GM12878 (cell line): Measurements from ENCODE around the gene PLA2G3. TPM values are rescaled to one million over a fixed set of nuclear protein-coding genes. Genes with fewer than 3 reads are reported as not detected.

ENCODE experiments used
- ATAC-seq: fragments of 200-7000 bp; cut with Tn5 transposase; 3 replicates; pipeline ENCODE4 v1.9.1; 2020; ENCODE audit warnings: mild to moderate bottlenecking, moderate library complexity
- BruUV-seq: library from RNA; stranded (reverse); fragments of 400-500 nt; replicated peaks from 2 replicates; lab custom pipeline; 2021; lab: Mats Ljungman, UMichigan
- CTCF ChIA-PET: fragments of 300-600 bp; sonication (Branson Sonifier 250); formaldehyde crosslinking; extraction: SDS; loops from one replicate; lab custom pipeline; 2021; ENCODE audit warnings: inconsistent platforms; lab: Yijun Ruan, JAX
- POLR2A ChIA-PET: fragments of 350-600 bp; formaldehyde crosslinking; extraction: SDS; loops from one replicate; lab custom pipeline; 2021; ENCODE audit warnings: inconsistent platforms; lab: Charles Lee
- RAD21 ChIA-PET: fragments of 300-600 bp; sonication (Branson Sonifier 250); formaldehyde crosslinking; loops from one replicate; lab custom pipeline; 2023; ENCODE audit warnings: antibody characterized with exemption; ENCODE audit not compliant: unreplicated experiment; lab: Charles Lee
- SMC1A ChIA-PET: fragments of 300-600 bp; sonication (Branson Sonifier 250); formaldehyde crosslinking; loops from one replicate; lab custom pipeline; 2023; ENCODE audit not compliant: unreplicated experiment, uncharacterized antibody; lab: Charles Lee
- DNase-seq: peaks from one replicate; pipeline ENCODE4 v3.0.0-alpha.2; 2011; ENCODE audit warnings: low read depth, low spot score
- FAIRE-seq: peaks from 3 replicates; lab custom pipeline; 2011; peaks lifted over from hg19 to GRCh38; lab: Jason Lieb, UNC
- H2AFZ ChIP-seq: 2 replicates; pipeline ENCODE4 v1.6.0; 2011; ENCODE audit warnings: low read depth, low read length, control low read depth; ENCODE audit not compliant: control insufficient read depth
- H3K27ac ChIP-seq: 2 replicates; pipeline ENCODE4 v1.5.1; 2011; ENCODE audit warnings: control low read depth; ENCODE audit not compliant: control insufficient read depth, insufficient read depth
- H3K27me3 ChIP-seq, 2 experiments: replicated peaks in 1 of 2; 2 replicates each; pipeline versions ENCODE4 v1.6.0 to v1.6.1; 2011; ENCODE audit warnings: low read length in 1 of 2; ENCODE audit not compliant: control insufficient read depth in 2 of 2, insufficient read depth in 2 of 2
- H3K36me3 ChIP-seq, 2 experiments: 2 replicates each; pipeline ENCODE4 v1.5.1; 2011; ENCODE audit warnings: low read length in 1 of 2; ENCODE audit not compliant: control insufficient read depth in 2 of 2, insufficient read depth in 2 of 2
- H3K4me1 ChIP-seq: 2 replicates; pipeline ENCODE4 v1.6.1; 2011; ENCODE audit warnings: mild to moderate bottlenecking, low read length, moderate library complexity, mixed read lengths; ENCODE audit not compliant: control insufficient read depth, insufficient read depth
- H3K4me2 ChIP-seq: 2 replicates; pipeline ENCODE4 v1.6.0; 2011; ENCODE audit warnings: control low read depth; ENCODE audit not compliant: control insufficient read depth, insufficient read depth
- H3K4me3 ChIP-seq: fragments of 200-600 bp; sonication (generic); 2 replicates; pipeline ENCODE4 v1.5.1; 2016
- H3K79me2 ChIP-seq: 2 replicates; pipeline ENCODE4 v1.6.0; 2011; ENCODE audit warnings: low read length; ENCODE audit not compliant: control insufficient read depth, insufficient read depth
- H3K9ac ChIP-seq: 2 replicates; pipeline ENCODE4 v1.8.0; 2011; ENCODE audit warnings: low read length, control low read depth, mixed read lengths; ENCODE audit not compliant: control insufficient read depth, insufficient read depth
- H3K9me3 ChIP-seq: replicated peaks from 3 replicates; pipeline ENCODE4 v1.5.1; 2011; ENCODE audit warnings: mild to moderate bottlenecking, low read length; ENCODE audit not compliant: control insufficient read depth, insufficient read depth
- H4K20me1 ChIP-seq: 2 replicates; pipeline ENCODE4 v1.6.0; 2011; ENCODE audit not compliant: control insufficient read depth, insufficient read depth
- CREB1 ChIP-seq: IDR thresholded peaks from 2 replicates; pipeline ENCODE4 v1.6.1; 2012; ENCODE audit warnings: low read depth, mild to moderate bottlenecking, inconsistent platforms
- FOS ChIP-seq: IDR thresholded peaks from 3 replicates; pipeline ENCODE4 v1.6.1; 2011; ENCODE audit warnings: borderline replicate concordance; ENCODE audit not compliant: insufficient read length; ENCODE audit errors: extremely low read depth
- FOXK2 ChIP-seq: fragments of 450-650 bp; IDR thresholded peaks from 2 replicates; pipeline ENCODE4 v1.6.1; 2017; ENCODE audit warnings: mild to moderate bottlenecking, moderate library complexity
- HDAC2 ChIP-seq: fragments of 200-600 bp; sonication (generic); IDR thresholded peaks from 2 replicates; pipeline ENCODE4 v1.6.1; 2017
- HDGF ChIP-seq: fragments of 450-650 bp; IDR thresholded peaks from 2 replicates; pipeline ENCODE4 v1.6.1; 2016; ENCODE audit warnings: antibody characterized with exemption
- KAT2A ChIP-seq: conservative IDR thresholded peaks from 2 replicates; pipeline ENCODE4 v1.6.1; 2011; ENCODE audit warnings: low read depth, low read length; ENCODE audit not compliant: control insufficient read depth
- POLR2AphosphoS5 ChIP-seq: IDR thresholded peaks from 2 replicates; pipeline ENCODE4 v1.6.1; 2011; ENCODE audit warnings: mild to moderate bottlenecking, low read length, inconsistent platforms
- SIX5 ChIP-seq: IDR thresholded peaks from 2 replicates; pipeline ENCODE4 v1.6.1; 2011; ENCODE audit warnings: mild to moderate bottlenecking, low read depth, low read length, moderate library complexity; ENCODE audit not compliant: severe bottlenecking
- ZNF217 ChIP-seq: fragments of 450-650 bp; IDR thresholded peaks from 2 replicates; pipeline ENCODE4 v1.6.1; 2017; ENCODE audit warnings: antibody characterized with exemption, mild to moderate bottlenecking
- ZNF24 ChIP-seq: fragments of 450-650 bp; IDR thresholded peaks from 2 replicates; pipeline ENCODE4 v1.6.1; 2017; ENCODE audit warnings: antibody characterized with exemption, mild to moderate bottlenecking
- ZNF622 ChIP-seq: fragments of 450-650 bp; IDR thresholded peaks from 2 replicates; pipeline ENCODE4 v1.6.1; 2017; ENCODE audit warnings: mild to moderate bottlenecking, inconsistent platforms
- WGBS: methylation state at CpG from one replicate; pipeline ENCODE4 v1.1.6; 2016; ENCODE audit warnings: low lambda C conversion rate; ENCODE audit not compliant: insufficient replicate concordance, insufficient coverage; ENCODE audit errors: missing lambda C conversion rate; 5-methylcytosine and 5-hydroxymethylcytosine counted together
- in situ Hi-C: fragments of 300-500 bp; cut with MboI; formaldehyde crosslinking; loops from 9 replicates; pipeline ENCODE4 v1.14.3; 2018; ENCODE audit warnings: mixed read lengths
- intact Hi-C: fragments of 100-400 bp; cut with micrococcal nuclease; formaldehyde crosslinking; loops from one replicate; pipeline ENCODE4 v1.14.2; 2022; ENCODE audit not compliant: unreplicated experiment
- polyA plus RNA-seq, 11 experiments: library from polyadenylated mRNA; depleted of rRNA in 4 of 11; unstranded in 6 of 11; stranded (reverse) in 5 of 11; fragments of >200 nt; fragmentation: Nextera tagmentation in 4 of 11; fragmentation: Illumina TruSeq in 1 of 11; extraction: Ambion mirVana in 4 of 11; extraction: Trizol in 1 of 11; gene quantifications; 1 replicate in 1 of 11; 2 replicates in 10 of 11; pipeline versions ENCODE4 v1.2.1 to v1.2.3, GENCODE V29; 2011 to 2016; ENCODE audit warnings: inconsistent platforms in 2 of 11, missing spikeins in 2 of 11, low read depth in 1 of 11
- total RNA-seq, 4 experiments: library from RNA; depleted of rRNA in 3 of 4; stranded (reverse); fragments of >200 nt in 3 of 4; fragmentation: Illumina TruSeq in 1 of 4; extraction: Trizol in 1 of 4; gene quantifications; 2 replicates each; pipeline versions ENCODE4 v1.2.1 to v1.2.3, GENCODE V29; 2013 to 2021
- TF ChIP-seq, protein P1 (sequence below): fragments of 450-650 bp; IDR thresholded peaks from 2 replicates; pipeline ENCODE4 v1.6.1; 2016; ENCODE audit warnings: mild to moderate bottlenecking
- TF ChIP-seq, protein P2 (sequence below): fragments of 450-650 bp; IDR thresholded peaks from 2 replicates; pipeline ENCODE4 v1.6.1; 2016; ENCODE audit warnings: mild to moderate bottlenecking
- TF ChIP-seq, protein P3 (sequence below): IDR thresholded peaks from 2 replicates; pipeline ENCODE4 v1.6.1; 2011; ENCODE audit warnings: low read depth, low read length, improper control_type of control experiment, borderline replicate concordance
- TF ChIP-seq, protein P4 (sequence below): fragments of 450-650 bp; IDR thresholded peaks from 2 replicates; pipeline ENCODE4 v1.6.1; 2017; ENCODE audit warnings: mild to moderate bottlenecking

The PLA2G3 gene
- total and polyA plus RNA-seq, 10 of the 15 experiments (the other 5 are each of a cell fraction or from before 2014, with no cell fraction given): 0.04 TPM; not detected in 9

DNA sequence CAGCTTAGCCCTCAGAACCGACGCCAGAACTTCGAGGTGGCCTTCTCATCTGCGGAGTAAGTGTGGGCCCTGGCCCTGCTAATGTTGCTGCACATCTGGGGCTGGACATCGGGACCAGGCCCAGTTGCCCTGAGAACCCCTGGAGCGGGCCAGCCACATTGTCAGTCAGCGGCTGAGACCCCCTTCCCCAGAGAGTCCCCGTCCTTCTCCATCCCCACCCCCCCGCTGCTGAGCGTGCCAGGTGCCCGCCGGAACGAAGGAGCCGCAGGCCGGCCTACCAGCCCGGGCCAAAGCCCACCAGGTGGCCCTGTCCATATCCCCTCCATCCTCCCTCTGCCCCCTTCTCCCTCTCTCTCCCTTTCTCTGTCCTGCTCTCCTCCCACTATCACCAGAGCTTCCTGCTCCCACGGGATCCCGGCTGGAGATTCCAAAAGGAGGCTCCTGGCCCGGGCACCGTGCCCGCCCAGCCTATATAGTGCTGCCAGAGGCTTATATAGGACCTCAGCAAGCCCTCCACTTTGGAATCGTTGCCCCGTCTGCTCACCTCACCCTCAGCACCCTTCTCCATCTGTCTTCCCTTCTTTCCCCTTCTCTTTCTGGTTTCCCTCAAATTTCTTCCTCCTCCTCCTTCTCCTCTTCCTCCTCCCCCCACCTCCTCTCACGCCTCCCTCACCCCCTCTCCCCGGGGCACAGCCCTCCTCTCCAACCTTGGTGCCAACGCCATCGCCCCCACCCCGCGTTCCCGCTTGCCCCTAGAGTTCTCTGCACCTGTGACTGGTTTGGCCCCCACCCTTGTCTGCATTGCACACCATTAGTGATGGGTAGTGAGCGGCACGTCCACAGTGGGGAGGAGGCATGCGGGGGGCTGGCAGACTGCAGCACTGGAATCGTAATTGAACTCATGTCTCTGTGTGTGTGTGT is 40.2 kb downstream of the PLA2G3 start:
- intact Hi-C loops (no loop called here), in situ Hi-C loops (no loop called here)
- no peaks in the 10 kb centered on the region for H4K20me1 ChIP-seq
- H3K9ac ChIP-seq: no peak overlapping the region
- no TSS peak for BruUV-seq
- H2AFZ ChIP-seq: no peak overlapping the region
- ChIA-PET SMC1A (no interaction called here), POLR2A (no interaction called here), CTCF (no interaction called here), RAD21 (no interaction called here)
- DNase-seq: no peak
- no peaks in the 10 kb centered on the region for H3K4me1 ChIP-seq
- H3K27ac ChIP-seq: no peak overlapping the region
- TF ChIP-seq, protein P1, sequence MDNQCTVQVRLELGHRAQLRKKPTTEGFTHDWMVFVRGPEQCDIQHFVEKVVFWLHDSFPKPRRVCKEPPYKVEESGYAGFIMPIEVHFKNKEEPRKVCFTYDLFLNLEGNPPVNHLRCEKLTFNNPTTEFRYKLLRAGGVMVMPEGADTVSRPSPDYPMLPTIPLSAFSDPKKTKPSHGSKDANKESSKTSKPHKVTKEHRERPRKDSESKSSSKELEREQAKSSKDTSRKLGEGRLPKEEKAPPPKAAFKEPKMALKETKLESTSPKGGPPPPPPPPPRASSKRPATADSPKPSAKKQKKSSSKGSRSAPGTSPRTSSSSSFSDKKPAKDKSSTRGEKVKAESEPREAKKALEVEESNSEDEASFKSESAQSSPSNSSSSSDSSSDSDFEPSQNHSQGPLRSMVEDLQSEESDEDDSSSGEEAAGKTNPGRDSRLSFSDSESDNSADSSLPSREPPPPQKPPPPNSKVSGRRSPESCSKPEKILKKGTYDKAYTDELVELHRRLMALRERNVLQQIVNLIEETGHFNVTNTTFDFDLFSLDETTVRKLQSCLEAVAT: no peak
- TF ChIP-seq HDAC2 (no peak), ZNF217 (no peak), SIX5 (no peak), FOXK2 (no peak), KAT2A (no peak), POLR2AphosphoS5 (no peak), HDGF (no peak), ZNF622 (no peak), FOS (no peak), ZNF24 (no peak), CREB1 (no peak)
- TF ChIP-seq, protein P2, sequence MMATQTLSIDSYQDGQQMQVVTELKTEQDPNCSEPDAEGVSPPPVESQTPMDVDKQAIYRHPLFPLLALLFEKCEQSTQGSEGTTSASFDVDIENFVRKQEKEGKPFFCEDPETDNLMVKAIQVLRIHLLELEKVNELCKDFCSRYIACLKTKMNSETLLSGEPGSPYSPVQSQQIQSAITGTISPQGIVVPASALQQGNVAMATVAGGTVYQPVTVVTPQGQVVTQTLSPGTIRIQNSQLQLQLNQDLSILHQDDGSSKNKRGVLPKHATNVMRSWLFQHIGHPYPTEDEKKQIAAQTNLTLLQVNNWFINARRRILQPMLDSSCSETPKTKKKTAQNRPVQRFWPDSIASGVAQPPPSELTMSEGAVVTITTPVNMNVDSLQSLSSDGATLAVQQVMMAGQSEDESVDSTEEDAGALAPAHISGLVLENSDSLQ: no peak
- TF ChIP-seq, protein P3, sequence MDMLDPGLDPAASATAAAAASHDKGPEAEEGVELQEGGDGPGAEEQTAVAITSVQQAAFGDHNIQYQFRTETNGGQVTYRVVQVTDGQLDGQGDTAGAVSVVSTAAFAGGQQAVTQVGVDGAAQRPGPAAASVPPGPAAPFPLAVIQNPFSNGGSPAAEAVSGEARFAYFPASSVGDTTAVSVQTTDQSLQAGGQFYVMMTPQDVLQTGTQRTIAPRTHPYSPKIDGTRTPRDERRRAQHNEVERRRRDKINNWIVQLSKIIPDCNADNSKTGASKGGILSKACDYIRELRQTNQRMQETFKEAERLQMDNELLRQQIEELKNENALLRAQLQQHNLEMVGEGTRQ: no peak
- TF ChIP-seq, protein P4, sequence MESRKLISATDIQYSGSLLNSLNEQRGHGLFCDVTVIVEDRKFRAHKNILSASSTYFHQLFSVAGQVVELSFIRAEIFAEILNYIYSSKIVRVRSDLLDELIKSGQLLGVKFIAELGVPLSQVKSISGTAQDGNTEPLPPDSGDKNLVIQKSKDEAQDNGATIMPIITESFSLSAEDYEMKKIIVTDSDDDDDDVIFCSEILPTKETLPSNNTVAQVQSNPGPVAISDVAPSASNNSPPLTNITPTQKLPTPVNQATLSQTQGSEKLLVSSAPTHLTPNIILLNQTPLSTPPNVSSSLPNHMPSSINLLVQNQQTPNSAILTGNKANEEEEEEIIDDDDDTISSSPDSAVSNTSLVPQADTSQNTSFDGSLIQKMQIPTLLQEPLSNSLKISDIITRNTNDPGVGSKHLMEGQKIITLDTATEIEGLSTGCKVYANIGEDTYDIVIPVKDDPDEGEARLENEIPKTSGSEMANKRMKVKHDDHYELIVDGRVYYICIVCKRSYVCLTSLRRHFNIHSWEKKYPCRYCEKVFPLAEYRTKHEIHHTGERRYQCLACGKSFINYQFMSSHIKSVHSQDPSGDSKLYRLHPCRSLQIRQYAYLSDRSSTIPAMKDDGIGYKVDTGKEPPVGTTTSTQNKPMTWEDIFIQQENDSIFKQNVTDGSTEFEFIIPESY: no peak
- 85% methylated on average over 23 of the region's 34 CpGs for WGBS
- FAIRE-seq: no peak
- H3K4me2 ChIP-seq: no peak overlapping the region
- no peaks in the 10 kb centered on the region for H3K27me3 ChIP-seq
- H3K4me3 ChIP-seq: no peak overlapping the region
- H3K79me2 ChIP-seq: no peaks in the 10 kb centered on the region
- ATAC-seq: no peak
- no peaks in the 10 kb centered on the region for H3K9me3 ChIP-seq
- H3K36me3 ChIP-seq: no peaks in the 10 kb centered on the region; a peak in 1 of 4 replicates
